GM12864 (cell line): Measurements from ENCODE around the gene CTTN.

Experiments used
- DNase-seq: peaks from one replicate; pipeline ENCODE4 v3.0.0-alpha.2; 2011; ENCODE audit warnings: low read depth
- H3K4me3 ChIP-seq: 2 replicates; pipeline ENCODE4 v1.5.1; 2011; ENCODE audit warnings: mild to moderate bottlenecking, low read depth, low read length, control low read depth
- TF ChIP-seq, protein P1 (sequence below): IDR thresholded peaks from 2 replicates; pipeline ENCODE4 v1.5.1; 2011; ENCODE audit warnings: low read depth, mild to moderate bottlenecking, moderate library complexity, low read length, control low read depth, inconsistent platforms; ENCODE audit errors: missing control alignments

CTTN gene

DNA sequence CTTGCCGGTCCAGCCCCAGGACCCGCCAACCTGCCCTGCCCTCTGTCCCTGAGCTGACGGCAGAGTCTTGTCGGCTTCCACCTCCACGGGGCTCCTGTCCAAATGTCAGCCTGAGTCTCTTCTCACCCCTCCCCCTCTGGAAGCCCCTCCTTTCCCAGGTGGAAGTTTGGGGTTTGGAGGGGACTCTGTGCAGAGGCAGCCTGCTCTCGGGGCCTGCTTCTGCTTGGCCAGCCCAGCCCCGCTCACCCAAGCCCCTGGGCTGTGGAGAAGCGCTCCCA is 31.0 kb downstream of the CTTN start:
- no peak for DNase-seq
- no peak overlapping the region for H3K4me3 ChIP-seq
- TF ChIP-seq, protein P1, sequence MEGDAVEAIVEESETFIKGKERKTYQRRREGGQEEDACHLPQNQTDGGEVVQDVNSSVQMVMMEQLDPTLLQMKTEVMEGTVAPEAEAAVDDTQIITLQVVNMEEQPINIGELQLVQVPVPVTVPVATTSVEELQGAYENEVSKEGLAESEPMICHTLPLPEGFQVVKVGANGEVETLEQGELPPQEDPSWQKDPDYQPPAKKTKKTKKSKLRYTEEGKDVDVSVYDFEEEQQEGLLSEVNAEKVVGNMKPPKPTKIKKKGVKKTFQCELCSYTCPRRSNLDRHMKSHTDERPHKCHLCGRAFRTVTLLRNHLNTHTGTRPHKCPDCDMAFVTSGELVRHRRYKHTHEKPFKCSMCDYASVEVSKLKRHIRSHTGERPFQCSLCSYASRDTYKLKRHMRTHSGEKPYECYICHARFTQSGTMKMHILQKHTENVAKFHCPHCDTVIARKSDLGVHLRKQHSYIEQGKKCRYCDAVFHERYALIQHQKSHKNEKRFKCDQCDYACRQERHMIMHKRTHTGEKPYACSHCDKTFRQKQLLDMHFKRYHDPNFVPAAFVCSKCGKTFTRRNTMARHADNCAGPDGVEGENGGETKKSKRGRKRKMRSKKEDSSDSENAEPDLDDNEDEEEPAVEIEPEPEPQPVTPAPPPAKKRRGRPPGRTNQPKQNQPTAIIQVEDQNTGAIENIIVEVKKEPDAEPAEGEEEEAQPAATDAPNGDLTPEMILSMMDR = no peak

DNA sequence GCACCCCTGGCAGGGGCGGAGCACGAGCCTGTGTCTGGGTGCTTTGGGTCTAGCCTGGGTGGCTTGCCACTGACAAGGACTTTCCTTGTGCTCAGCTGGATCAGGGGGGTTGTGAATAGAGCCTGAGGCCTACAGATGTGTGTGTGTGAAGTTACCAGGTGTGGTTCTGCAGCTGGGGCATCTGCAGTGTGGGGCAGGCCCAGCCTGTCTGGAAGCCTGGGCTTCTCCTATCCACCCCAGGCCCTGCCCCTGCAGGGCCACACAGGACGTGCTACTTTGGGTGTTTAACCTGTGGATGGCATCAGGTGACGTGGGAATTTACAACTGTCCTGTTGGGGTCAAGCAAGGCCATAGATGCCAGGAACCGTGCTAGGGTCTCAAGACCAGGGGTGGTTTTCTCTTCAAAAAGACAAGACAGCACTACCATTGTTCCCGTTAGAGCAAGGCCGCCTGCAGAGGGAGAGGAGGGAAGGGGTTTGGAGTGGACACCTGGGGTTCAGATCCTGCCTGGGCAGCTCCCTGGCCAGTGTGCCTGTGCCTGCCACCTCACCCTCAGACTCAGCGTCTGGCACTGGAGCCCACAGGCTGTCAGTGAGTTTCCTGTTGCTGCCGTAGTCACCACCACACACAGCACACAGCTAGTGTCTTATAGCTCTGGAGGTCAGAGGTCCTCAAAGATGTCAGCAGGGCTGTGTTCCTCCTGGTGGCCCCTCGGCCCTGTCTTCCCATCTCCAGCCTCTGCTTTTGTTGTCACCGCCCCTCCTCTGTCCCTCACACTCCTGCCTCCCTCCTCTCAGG is 31.6 kb downstream of the CTTN start:
- TF ChIP-seq, protein P1 = no peak
- H3K4me3 ChIP-seq = no peak overlapping the region
- no peak for DNase-seq

DNA sequence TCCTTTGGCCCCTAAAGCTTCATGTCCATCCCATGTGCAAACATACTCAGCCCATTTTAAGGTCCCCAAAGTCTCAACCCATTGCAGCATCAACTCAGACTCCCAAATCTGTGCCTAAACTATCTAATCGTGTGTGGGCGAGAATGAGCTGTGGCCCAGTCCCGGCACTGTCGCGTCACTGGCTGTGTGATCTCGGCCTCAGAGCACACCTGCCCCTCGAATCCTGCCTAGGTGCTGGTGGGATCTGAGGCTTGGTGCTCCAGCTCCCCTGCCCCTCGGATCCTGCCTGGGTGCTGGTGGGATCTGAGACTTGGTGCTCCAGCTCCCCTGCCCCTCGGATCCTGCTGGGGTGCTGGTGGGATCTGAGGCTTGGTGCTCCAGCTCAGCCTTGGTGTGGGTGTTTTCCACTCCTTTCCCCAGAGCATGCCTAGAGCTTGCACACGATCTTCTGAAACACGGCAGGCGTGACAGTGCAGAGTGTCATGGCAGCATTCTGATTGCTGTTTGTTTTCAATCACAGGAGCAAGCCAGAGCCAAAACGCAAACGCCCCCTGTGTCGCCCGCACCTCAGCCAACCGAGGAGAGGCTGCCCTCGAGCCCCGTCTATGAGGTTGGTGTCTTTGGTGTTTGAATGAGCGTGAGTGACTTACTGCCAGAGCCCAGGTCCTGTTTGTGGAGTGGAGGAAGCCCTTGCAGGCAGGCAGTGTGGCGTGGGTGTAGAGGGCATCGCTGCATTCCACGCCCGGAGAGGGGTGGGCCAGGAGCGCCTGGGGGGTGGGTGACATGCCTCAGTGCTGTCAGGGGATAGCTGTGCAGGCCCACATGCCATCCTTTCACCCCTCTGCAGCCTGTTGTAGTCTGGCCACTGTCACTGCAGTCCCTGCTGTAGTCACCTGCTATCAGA is 32.6 kb downstream of the CTTN start:
- DNase-seq = no peak
- TF ChIP-seq, protein P1 = no peak
- H3K4me3 ChIP-seq = no peak overlapping the region

DNA sequence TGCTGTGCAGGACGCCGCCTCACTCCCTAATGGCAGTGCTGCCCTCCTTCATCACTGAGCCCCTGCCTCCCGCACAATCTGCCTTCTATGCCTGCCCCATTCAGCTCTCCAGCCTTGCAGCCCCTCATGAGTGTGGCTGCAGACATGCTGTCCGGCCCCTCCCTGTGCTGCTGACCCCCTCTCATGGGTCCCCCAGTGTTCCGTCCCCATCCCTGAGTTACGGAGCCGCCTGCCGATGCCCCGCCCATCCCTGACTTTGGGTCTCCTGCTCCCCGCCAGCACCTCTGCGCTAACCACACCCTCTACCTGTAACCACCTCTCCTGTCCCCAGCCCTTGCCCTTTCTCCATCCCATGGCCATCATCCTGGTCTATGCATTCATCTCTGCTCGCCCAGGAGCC is 33.3 kb downstream of the CTTN start:
- DNase-seq = no peak
- TF ChIP-seq, protein P1 = no peak
- no peak overlapping the region for H3K4me3 ChIP-seq

DNA sequence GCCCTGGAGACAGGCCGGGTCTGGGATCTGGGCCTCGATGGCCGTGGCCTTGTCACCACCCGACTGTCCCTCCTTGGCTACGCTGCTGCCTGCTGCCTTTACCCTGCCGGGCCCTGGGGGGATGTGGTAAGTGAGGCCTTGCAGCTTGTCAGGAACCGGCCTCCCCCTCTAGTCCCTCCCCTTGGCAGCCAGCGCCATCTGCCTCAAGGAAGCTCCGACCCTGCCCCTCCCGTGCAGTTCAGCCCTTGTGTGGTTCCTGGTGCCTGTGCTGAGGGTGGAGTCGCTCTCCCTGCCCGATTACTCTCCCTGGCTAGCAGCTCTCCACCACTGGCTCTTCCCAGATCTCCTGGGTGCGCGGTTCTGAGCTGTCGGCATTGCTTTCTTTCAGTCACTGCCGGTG is 33.7 kb downstream of the CTTN start:
- no peak for DNase-seq
- no peak overlapping the region for H3K4me3 ChIP-seq
- TF ChIP-seq, protein P1 = no peak

DNA sequence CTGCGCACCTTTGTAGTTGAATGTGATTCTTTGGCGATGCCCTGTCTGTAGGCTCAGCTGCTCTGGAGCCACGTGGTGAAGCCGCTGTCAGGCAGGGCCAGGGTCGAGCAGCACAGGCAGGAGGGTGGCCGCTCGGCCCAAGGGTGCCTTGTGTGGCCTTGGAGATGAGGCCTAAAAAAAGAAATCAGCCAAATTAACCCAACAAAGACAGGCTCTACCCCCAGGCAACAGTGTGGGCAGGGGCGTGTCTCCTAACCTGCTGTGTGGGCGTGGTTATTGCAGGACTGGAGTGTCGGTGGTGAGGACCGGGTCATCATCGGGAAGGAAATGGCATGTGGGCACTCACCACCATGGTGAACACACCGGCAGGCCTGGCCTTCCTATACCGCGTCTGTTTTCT is 34.3 kb downstream of the CTTN start:
- TF ChIP-seq, protein P1 = no peak
- DNase-seq = no peak
- H3K4me3 ChIP-seq = no peak overlapping the region
